K562 (cell line): ENCODE results near the gene MBD1. TPM values are rescaled to one million over a fixed set of nuclear protein-coding genes. Genes with fewer than 3 reads are reported as not detected.

ENCODE experiments used
- ATAC-seq: fragments of 200-7000 bp; cut with Tn5 transposase; 3 replicates; pipeline ENCODE4 v1.9.1; 2020; ENCODE audit warnings: moderate library complexity
- BruUV-seq: library from RNA; stranded (reverse); fragments of 400-500 nt; replicated peaks from 2 replicates; lab custom pipeline; 2021; lab: Mats Ljungman, UMichigan
- CTCF ChIA-PET: fragments of 300-600 bp; formaldehyde crosslinking; extraction: SDS; loops from one replicate; lab custom pipeline; 2021; ENCODE audit warnings: low intra/inter-chr PET ratio; lab: Yijun Ruan, JAX
- POLR2A ChIA-PET: fragments of 300-600, 350-650 bp; sonication (Branson Sonifier 250); formaldehyde crosslinking; extraction: SDS; loops from one replicate; lab custom pipeline; 2021; ENCODE audit warnings: antibody characterized with exemption, inconsistent platforms; lab: Yijun Ruan, JAX
- DNase-seq, 4 experiments: peaks; one replicate each; pipeline versions ENCODE4 v3.0.0 to v3.0.0-alpha.2; 2011 to 2018; ENCODE audit warnings: low spot score in 3 of 4, mixed read lengths in 3 of 4; ENCODE audit errors: extremely low read depth in 1 of 4
- FAIRE-seq: peaks from 2 replicates; lab custom pipeline; 2011; peaks lifted over from hg19 to GRCh38; lab: Jason Lieb, UNC
- H2AFZ ChIP-seq: 2 replicates; pipeline ENCODE4 v1.6.0; 2011; ENCODE audit warnings: low read depth, low read length, control low read depth, inconsistent platforms
- H3K27ac ChIP-seq: fragments of 200-600 bp; 3 replicates; pipeline ENCODE4 v1.8.0; 2011; ENCODE audit warnings: low read depth, mild to moderate bottlenecking, control low read depth, inconsistent platforms, low read length, moderate library complexity, mixed read lengths; ENCODE audit errors: extremely low read depth
- H3K27me3 ChIP-seq, 2 experiments: fragments of 300-600 bp in 1 of 2; 2 replicates in 1 of 2; 3 replicates in 1 of 2; pipeline versions ENCODE4 v1.6.0 to v1.8.0; 2011; ENCODE audit warnings: inconsistent platforms in 2 of 2, low read length in 2 of 2, mild to moderate bottlenecking in 1 of 2, mixed read lengths in 1 of 2, moderate library complexity in 1 of 2; ENCODE audit not compliant: control insufficient read depth in 2 of 2, insufficient read depth in 2 of 2
- H3K36me3 ChIP-seq: fragments of 300-600 bp; 3 replicates; pipeline ENCODE4 v1.8.0; 2011; ENCODE audit warnings: mild to moderate bottlenecking, low read length, inconsistent platforms; ENCODE audit not compliant: control insufficient read depth, insufficient read depth
- H3K4me1 ChIP-seq, 2 experiments: fragments of 200-600 bp in 1 of 2; replicated peaks in 1 of 2; 2 replicates in 1 of 2; 3 replicates in 1 of 2; pipeline versions ENCODE4 v1.5.1 to v1.8.0; 2011; ENCODE audit warnings: inconsistent platforms in 2 of 2, low read length in 2 of 2, mild to moderate bottlenecking in 1 of 2, mixed read lengths in 1 of 2, moderate library complexity in 1 of 2; ENCODE audit not compliant: control insufficient read depth in 2 of 2, insufficient read depth in 2 of 2
- H3K4me2 ChIP-seq: 2 replicates; pipeline ENCODE4 v1.6.1; 2011; ENCODE audit warnings: low read length, control low read depth, inconsistent platforms, mixed read lengths; ENCODE audit not compliant: insufficient read depth
- H3K4me3 ChIP-seq: fragments of 200-600 bp; sonication (generic), shearing (Covaris generic); 2 replicates; pipeline ENCODE4 v1.5.1; 2016; ENCODE audit warnings: control low read depth, inconsistent platforms
- H3K79me2 ChIP-seq: fragments of 200-600 bp; 3 replicates; pipeline ENCODE4 v1.8.0; 2011; ENCODE audit warnings: low read length, inconsistent platforms; ENCODE audit not compliant: control insufficient read depth, insufficient read depth
- H3K9ac ChIP-seq, 2 experiments: 2 replicates each; pipeline versions ENCODE4 v1.6.0 to v1.6.1; 2011; ENCODE audit warnings: low read depth in 2 of 2, low read length in 2 of 2, control low read depth in 1 of 2, inconsistent platforms in 1 of 2, mild to moderate bottlenecking in 1 of 2, mixed read lengths in 1 of 2; ENCODE audit not compliant: insufficient read depth in 1 of 2
- H3K9me1 ChIP-seq: one replicate; pipeline ENCODE4 v1.6.0; 2011; ENCODE audit warnings: inconsistent platforms, mild to moderate bottlenecking, low read length, moderate library complexity; ENCODE audit not compliant: control insufficient read depth, insufficient read depth
- H3K9me3 ChIP-seq: replicated peaks from 2 replicates; pipeline ENCODE4 v1.5.1; 2011; ENCODE audit warnings: low read depth, low read length, inconsistent platforms; ENCODE audit not compliant: control insufficient read depth, insufficient read depth
- H4K20me1 ChIP-seq: replicated peaks from 2 replicates; pipeline ENCODE4 v1.6.1; 2011; ENCODE audit warnings: low read length, inconsistent platforms, mixed read lengths; ENCODE audit not compliant: control insufficient read depth, insufficient read depth
- C11orf30 ChIP-seq: fragments of 450-650 bp; IDR thresholded peaks from 2 replicates; pipeline ENCODE4 v1.6.1; 2016; ENCODE audit warnings: low read depth, mild to moderate bottlenecking
- CBX8 ChIP-seq: fragments of 200-600 bp; sonication (generic); IDR thresholded peaks from 2 replicates; pipeline ENCODE4 v1.6.1; 2012; ENCODE audit warnings: borderline replicate concordance, mixed run types, low read depth, mild to moderate bottlenecking, moderate library complexity, mixed read lengths, low read length, control low read depth, inconsistent platforms; ENCODE audit not compliant: poor library complexity, severe bottlenecking; ENCODE audit errors: extremely low read depth
- CEBPB ChIP-seq: fragments of 450-650 bp; IDR thresholded peaks from 2 replicates; pipeline ENCODE4 v1.6.1; 2016; ENCODE audit warnings: missing genetic modification characterization, missing compliant biosample characterization
- FIP1L1 ChIP-seq: fragments of 200-400 bp; formaldehyde crosslinking; IDR thresholded peaks from 2 replicates; pipeline ENCODE4 v1.6.1; 2018; ENCODE audit warnings: mild to moderate bottlenecking, low read depth, low read length; ENCODE audit not compliant: poor library complexity, severe bottlenecking
- GTF2B ChIP-seq: IDR thresholded peaks from 2 replicates; pipeline ENCODE4 v1.6.1; 2011; ENCODE audit not compliant: insufficient read length; ENCODE audit errors: extremely low read depth
- NCOA6 ChIP-seq: fragments of 450-650 bp; IDR thresholded peaks from 2 replicates; pipeline ENCODE4 v1.6.1; 2017; ENCODE audit warnings: mild to moderate bottlenecking
- NFE2 ChIP-seq: IDR thresholded peaks from 2 replicates; pipeline ENCODE4 v1.6.1; 2014; ENCODE audit warnings: antibody characterized with exemption, low read depth
- POLR2H ChIP-seq: IDR thresholded peaks from 2 replicates; pipeline ENCODE4 v1.6.1; 2016; ENCODE audit warnings: missing genetic modification characterization, low read depth, mild to moderate bottlenecking, control low read depth, missing compliant biosample characterization, moderate library complexity
- RBM17 ChIP-seq: fragments of 200-400 bp; formaldehyde crosslinking; IDR thresholded peaks from 2 replicates; pipeline ENCODE4 v1.6.1; 2017; ENCODE audit warnings: low read depth, mild to moderate bottlenecking, low read length, borderline replicate concordance
- SRSF1 ChIP-seq: fragments of 200-400 bp; formaldehyde crosslinking; IDR thresholded peaks from 2 replicates; pipeline ENCODE4 v1.6.1; 2017; ENCODE audit warnings: mild to moderate bottlenecking, low read depth, low read length, moderate library complexity
- TAF1 ChIP-seq: IDR thresholded peaks from 2 replicates; pipeline ENCODE4 v1.6.1; 2011; ENCODE audit warnings: mild to moderate bottlenecking, low read length, moderate library complexity; ENCODE audit not compliant: insufficient read depth, control insufficient read depth, severe bottlenecking; ENCODE audit errors: extremely low read depth
- XRCC4 ChIP-seq: IDR thresholded peaks from one replicate; pipeline ENCODE4 v1.6.1; 2011; ENCODE audit not compliant: insufficient read depth, insufficient read length; ENCODE audit errors: extremely low read depth
- ZNF12 ChIP-seq: sonication (generic); formaldehyde crosslinking; IDR thresholded peaks from 2 replicates; pipeline ENCODE4 v1.4.0; 2020; ENCODE audit warnings: mild to moderate bottlenecking, missing genetic modification reagents
- ZNF133 ChIP-seq: fragments of 250-450 bp; sonication (Bioruptor Pico); IDR thresholded peaks from 2 replicates; pipeline ENCODE4 v1.4.0; 2020; ENCODE audit warnings: mild to moderate bottlenecking
- ZNF217 ChIP-seq: sonication (generic); formaldehyde crosslinking; IDR thresholded peaks from 2 replicates; pipeline ENCODE4 v1.8.0; 2022; ENCODE audit warnings: mild to moderate bottlenecking, missing genetic modification reagents
- ZNF384 ChIP-seq: IDR thresholded peaks from 2 replicates; pipeline ENCODE4 v1.6.1; 2012; ENCODE audit warnings: low read depth, low read length, improper control_type of control experiment
- ZNF764 ChIP-seq: fragments of 250-450 bp; sonication (Bioruptor Pico); IDR thresholded peaks from 2 replicates; pipeline ENCODE4 v1.4.0; 2020; ENCODE audit warnings: low read depth, mild to moderate bottlenecking, moderate library complexity
- WGBS: fragments of 100-300 bp; shearing (Covaris generic); methylation state at CpG from one replicate; pipeline ENCODE4 v1.1.6; 2016; ENCODE audit warnings: low coverage, mixed read lengths; ENCODE audit not compliant: insufficient coverage; ENCODE audit errors: missing lambda C conversion rate; 5-methylcytosine and 5-hydroxymethylcytosine counted together
- in situ Hi-C: fragments of 300-500 bp; cut with MboI; formaldehyde crosslinking; loops from 4 replicates; pipeline ENCODE4 v1.15.0; 2018; ENCODE audit warnings: inconsistent platforms, mixed read lengths
- intact Hi-C: fragments of 100-400 bp; cut with micrococcal nuclease; formaldehyde crosslinking; loops from 2 replicates; pipeline ENCODE4 v1.14.2; 2022
- polyA plus RNA-seq, 8 experiments: library from polyadenylated mRNA; depleted of rRNA in 4 of 8; stranded (reverse) in 5 of 8; unstranded in 3 of 8; fragments of >200 nt; fragmentation: Nextera tagmentation in 2 of 8; fragmentation: Illumina TruSeq in 1 of 8; extraction: Ambion mirVana in 2 of 8; extraction: Trizol in 1 of 8; gene quantifications; 2 replicates each; pipeline versions ENCODE4 v1.2.1 to v1.2.3, GENCODE V29; 2011 to 2014; ENCODE audit warnings: inconsistent platforms in 1 of 8, missing spikeins in 1 of 8
- total RNA-seq, 7 experiments: library from RNA; depleted of rRNA in 6 of 7; stranded (reverse); fragments of >200 nt in 6 of 7; fragmentation: Illumina TruSeq in 2 of 7; extraction: Trizol in 2 of 7; gene quantifications; 2 replicates each; pipeline versions ENCODE4 v1.2.1 to v1.2.3, GENCODE V29; 2011 to 2021; ENCODE audit warnings: low replicate concordance in 1 of 7
- TF ChIP-seq, protein P1 (sequence below): fragments of 250-450 bp; sonication (Bioruptor Pico); IDR thresholded peaks from 2 replicates; pipeline ENCODE4 v1.5.0; 2021; ENCODE audit warnings: mild to moderate bottlenecking, moderate library complexity

The MBD1 gene
- total and polyA plus RNA-seq, 9 of the 15 experiments (the other 6 are each of a cell fraction or from before 2014, with no cell fraction given): 3.0 to 59.7 (median 31.7) TPM

GRCh38 chr18:50311650-50312049, 30.3 kb upstream of the MBD1 start (continued):
- TF ChIP-seq CEBPB (tag) (peak; percentile 73), C11orf30 (0 out of 2 replicates have a peak, but pooled peaks have one; percentile 7), XRCC4 (no peak)
- TF ChIP-seq, protein P1, sequence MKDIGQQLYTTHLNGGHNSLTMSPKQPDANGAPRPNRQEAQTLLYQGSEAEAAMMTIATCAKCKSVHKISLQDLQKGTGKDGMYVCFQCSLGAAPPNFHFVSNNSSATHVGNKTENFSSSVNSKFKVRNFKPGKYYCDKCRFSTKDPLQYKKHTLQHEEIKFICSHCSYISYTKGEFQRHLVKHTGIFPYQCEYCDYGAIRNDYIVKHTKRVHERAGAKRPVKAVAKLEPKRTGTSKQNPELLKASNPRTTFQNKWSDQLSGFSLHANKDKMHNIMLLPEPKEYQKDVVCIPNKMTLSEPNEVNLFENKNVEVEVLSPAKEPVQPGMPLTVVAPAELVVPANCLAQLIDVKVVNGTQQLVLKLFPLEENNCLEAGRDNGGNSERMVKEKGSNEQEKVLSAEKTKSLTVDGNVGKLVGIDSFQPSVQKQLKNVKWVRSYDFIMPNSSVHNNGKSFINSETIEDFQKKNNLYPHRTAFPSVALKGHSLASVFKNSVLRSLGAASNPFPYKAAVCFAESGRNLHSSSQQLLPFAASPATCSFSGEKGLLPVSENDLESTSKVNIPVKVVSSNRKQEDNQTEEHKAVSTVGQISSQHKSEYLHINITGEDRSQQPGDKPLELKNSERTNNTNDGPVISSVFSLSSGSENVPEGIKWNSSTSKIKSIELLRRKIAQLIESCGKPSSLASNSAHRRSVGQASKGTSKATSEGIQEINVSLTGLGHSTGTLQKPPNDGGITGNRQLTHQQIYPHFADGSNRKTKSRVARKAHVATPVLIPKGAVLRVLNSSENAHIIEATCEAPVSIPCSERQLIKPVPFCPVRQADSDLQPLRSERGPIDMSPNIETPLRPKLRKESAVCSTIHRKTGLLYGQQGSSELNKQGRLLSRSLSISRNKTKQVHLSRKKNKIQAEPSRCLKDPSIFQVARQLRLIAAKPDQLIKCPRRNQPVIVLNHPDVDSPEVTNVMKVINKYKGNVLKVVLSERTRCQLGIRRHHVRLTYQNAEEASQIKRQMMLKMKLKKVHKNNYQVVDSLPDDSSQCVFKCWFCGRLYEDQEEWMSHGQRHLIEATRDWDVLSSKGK: no peak

- peaks cover 5% of the 10 kb centered on the region; the same call in 1 of the 2 replicates for H3K9me3 ChIP-seq
- no peak for FAIRE-seq
- H3K27me3 ChIP-seq: no peaks in the 10 kb centered on the region
- H3K36me3 ChIP-seq: no peaks in the 10 kb centered on the region
- H4K20me1 ChIP-seq: no peaks in the 10 kb centered on the region
- peak overlapping the region; percentile 65 for H2AFZ ChIP-seq
- H3K27ac ChIP-seq: peak overlapping the region; percentile 41; the same call in 1 of the 3 replicates
- in situ Hi-C loops: no loop called here
- peak overlapping the region; percentile 32; the same call in 1 of the 2 replicates for H3K4me2 ChIP-seq
- no peaks in the 10 kb centered on the region for H3K9me1 ChIP-seq
- 0 out of 2 replicates have a peak overlapping the region, but pooled peaks have one; percentile 5 for H3K4me3 ChIP-seq
- BruUV-seq: no TSS peak
- no peaks in the 10 kb centered on the region for H3K79me2 ChIP-seq
- 42% methylated on average over 10 of the region's 10 CpGs for WGBS
- intact Hi-C loops: no loop called here
- H3K4me1 ChIP-seq: peaks cover 0 to 26% of the 10 kb centered on the region in 2 experiments; a peak in 3 of 5 replicates
- ChIA-PET CTCF (no interaction called here), POLR2A (no interaction called here)
- DNase-seq: no peak
- H3K9ac ChIP-seq: no peak overlapping the region
- no peak for ATAC-seq
- TF ChIP-seq ZNF384: no peak
- TF ChIP-seq ZNF133 (CRISPR knock-in tag): no peak
- TF ChIP-seq NFE2: peak; percentile 40; the same call in 1 of the 2 replicates
- TF ChIP-seq FIP1L1: no peak
- no peak for TF ChIP-seq CBX8
- TF ChIP-seq ZNF217 (CRISPR knock-in tag): no peak
- TF ChIP-seq POLR2H (tag): peak; percentile 53
- no peak for TF ChIP-seq TAF1
- no peak for TF ChIP-seq ZNF764
- TF ChIP-seq ZNF12 (CRISPR knock-in tag): no peak
- no peak for TF ChIP-seq RBM17
- TF ChIP-seq NCOA6: no peak
- TF ChIP-seq GTF2B: no peak
- TF ChIP-seq SRSF1: no peak
Observed at GRCh38 chr18:50310080-50310479, 28.8 kb upstream of the MBD1 start.
